DMS79 (cell line): ENCODE results near the gene KRTAP16-1.

Experiments
- DNase-seq: peaks from one replicate; lab custom pipeline; 2025; lab: John Stamatoyannopoulos, UW

Gene KRTAP16-1

DNA sequence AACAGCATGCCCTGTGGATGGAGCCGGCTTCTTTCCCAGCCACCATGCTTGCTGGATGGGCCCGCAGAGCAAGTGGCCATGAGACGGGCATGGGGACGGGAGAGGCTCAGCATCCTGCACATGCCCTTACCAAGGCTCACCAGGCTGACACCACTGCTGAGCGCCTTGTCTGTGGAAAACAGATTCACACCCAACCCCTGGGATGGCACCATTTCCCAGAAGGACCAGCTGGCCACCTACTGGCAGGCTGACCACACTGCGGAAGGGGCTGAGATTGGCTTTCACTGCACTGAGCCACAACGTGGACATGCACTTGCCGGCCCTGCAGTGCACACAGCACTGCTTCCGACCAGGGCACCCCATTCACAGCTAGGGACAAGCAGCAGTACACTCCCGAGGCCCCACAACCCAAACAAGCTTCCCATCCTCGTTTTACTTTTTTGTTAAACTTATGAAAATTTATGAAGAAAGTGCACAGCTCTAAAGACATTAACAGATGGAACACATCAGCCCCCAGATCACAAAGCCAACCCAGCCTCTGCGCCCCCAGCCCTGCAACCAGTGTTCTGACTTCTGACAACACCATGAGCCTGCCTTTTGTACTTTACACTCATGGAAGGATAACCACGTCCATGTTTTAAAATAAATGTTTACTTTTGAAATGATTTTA lies 20.3 kb upstream of the KRTAP16-1 start:
- DNase-seq = no peak

DNA sequence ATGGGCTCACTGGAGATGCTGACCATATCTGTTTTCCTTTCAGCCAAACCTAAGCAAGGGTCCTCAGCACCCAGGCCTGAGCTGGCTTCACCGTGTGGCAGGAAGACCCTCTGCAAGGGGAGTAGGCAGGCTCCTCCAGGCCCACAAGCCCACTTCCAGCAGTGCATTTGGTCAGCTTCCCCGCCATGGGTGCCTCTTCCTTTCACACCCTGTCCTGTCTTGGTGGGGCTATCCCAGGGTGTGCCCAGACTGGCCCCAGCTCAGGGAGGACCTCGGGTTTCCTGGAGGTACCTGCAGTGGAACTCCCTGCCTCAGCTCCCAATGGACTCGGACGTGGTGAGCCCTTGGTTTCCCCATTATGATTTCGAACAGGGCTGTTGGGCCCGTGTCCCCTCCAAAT lies 19.1 kb upstream of the KRTAP16-1 start:
- DNase-seq = no peak

DNA sequence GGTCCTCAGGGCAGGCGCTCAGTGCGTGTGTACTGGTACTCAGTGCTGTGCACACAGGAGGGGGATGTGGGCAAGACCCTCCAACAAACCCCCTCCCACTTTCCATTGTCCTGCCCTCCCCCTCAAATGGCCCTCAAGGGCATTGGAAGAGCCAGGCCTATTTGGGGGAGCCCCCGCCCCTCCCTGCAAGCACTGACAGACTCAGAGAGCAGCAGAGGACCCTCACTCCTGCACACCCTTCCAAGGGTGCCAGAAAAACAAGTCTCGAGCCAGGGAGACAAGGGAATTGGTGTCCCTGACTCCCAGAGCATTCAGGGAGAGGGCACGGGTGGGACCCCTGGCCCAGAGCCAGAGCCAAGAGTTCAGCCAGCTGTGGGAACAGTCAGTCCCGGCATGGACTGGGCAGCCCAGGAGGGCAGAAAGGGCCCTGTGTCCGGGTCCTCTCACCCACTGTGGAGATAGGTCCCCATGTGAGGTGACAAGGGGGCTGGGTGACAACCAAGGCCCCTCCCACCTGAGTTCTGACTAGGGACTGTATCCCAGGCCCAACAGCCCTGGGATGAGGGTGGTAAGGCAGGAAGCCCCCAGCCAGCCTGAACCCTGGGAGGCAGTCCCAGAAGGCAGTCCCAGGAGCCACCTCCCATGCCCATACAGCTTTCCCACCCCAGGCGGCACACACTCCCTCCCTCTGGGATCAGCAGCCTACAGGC lies 18.5 kb upstream of the KRTAP16-1 start:
- DNase-seq = no peak

DNA sequence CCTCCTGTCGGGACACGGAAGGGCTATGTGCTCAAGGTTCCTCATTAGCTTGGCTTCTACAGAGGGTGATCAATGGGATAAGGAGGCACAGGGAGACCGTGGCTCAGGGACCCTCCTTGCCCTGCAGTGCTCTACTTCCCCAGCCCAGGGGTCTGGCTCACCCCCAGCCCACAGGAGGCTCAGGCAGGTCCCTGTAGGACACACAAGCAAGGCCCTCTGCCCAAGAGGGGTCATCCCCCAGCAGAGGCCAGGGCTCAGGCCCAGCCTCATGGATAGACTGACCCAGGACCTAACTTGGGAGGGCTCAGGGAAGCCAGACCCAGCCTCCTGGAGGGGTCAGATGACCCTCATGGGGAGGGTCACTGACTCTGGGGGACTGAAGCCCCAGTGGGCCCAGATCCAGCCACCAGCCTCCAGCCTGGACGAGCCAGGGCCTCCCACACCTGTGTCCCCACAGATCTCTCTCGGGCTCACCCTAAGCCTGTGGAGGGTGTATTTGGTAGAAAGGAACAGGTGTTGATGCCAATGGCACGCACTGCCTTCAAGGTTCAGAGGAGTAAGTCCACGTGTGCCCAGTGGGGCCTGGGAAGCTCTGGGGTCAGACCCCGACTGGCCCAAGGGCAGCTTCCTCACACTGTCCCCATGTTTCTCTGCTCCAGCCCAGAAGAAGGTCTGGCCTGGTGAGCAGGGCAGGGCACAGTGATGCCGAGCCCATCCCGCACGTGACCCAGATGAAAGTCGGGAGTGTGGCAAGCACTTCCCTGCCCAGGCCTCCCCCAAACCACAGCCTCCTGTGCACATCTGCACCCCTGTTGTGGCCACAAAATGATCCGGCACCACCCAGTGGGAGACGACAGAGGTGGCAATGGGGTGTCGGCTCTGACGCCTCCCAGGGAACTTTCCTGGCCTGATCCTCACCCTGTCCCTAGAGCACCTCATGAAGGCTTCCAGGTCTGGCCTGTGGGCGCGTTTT lies 17.4 kb upstream of the KRTAP16-1 start:
- DNase-seq = no peak

DNA sequence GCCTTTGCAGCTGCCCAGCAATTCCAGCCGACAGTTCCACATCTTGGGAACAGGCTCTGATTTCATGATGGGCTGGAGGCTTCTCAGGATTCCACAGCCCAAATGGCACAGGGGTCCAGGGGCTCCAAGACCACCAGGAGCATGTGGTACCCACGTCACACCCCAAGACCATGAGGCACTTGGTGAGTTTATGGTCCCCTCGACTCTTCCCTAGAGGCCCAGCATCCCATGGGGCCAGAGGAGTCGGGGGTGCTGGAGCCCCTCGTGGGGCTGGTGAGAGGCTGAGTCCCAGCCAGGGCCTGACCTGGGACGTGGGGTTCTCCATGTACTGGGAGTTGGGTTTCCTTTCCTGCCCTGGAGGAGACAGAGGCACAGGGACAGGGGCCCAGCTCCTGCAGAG lies 16.5 kb upstream of the KRTAP16-1 start:
- DNase-seq = no peak

DNA sequence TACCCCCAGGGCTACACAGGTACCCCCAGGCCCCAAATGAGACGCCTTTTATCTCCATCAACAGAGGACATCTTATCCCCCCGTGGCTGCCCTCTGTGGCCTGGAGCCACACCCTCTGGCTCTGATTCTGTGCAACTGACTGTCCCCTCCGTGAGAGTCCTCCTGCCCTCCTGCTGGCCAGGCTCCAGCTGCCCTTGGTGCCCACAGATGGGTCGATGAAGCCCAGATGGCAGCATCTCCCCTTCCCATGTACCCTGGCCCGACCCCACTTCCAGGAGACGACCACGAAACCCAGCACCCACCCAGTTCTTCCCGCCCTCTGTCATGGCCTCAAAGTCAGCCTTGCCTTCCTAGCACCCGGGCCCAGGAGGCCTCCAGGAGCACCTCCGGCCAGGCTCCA lies 16.0 kb upstream of the KRTAP16-1 start:
- no peak for DNase-seq

DNA sequence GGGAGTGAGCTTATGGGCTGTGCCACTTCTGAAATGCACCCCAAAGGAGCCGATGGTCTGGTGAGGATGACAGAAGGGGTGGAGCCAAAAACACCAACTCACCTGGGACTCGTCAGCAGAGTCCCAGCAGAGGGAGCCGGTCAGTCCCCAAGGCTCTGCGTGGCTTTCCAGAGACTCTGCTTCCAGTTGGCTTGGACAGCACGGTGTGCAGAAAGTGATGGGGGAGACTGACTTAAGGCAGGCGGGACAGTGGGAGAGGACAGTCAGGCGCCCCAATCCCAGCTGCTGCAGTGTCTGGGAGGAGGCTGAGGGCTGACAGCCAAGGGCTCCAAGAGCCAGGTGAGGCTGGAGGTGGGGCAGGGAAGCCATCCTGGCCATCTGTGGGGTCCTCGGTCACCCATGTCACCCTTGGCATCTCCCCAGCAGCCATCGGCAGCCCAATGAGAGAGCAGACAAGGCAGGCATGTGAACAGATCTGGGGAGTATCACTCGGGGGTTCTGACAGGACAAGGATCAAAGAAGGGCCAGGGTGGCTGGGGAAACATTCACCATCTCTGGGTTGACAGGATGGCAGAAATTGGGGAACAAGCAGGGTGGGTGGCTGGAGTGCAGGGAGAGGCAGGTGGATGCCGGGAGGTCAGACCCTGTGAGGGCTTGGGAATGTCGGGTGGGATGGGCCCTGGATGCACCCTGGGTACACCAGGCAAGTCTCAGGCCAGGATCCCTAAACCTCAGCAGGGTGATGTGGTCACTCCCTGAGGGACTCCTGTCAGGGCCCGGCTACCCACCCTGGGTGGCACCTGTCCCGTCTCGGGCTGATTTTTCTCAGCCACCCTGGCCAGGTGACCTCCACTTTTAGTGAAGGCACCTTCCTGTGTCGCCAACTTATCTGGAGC lies 15.3 kb upstream of the KRTAP16-1 start:
- DNase-seq = no peak

DNA sequence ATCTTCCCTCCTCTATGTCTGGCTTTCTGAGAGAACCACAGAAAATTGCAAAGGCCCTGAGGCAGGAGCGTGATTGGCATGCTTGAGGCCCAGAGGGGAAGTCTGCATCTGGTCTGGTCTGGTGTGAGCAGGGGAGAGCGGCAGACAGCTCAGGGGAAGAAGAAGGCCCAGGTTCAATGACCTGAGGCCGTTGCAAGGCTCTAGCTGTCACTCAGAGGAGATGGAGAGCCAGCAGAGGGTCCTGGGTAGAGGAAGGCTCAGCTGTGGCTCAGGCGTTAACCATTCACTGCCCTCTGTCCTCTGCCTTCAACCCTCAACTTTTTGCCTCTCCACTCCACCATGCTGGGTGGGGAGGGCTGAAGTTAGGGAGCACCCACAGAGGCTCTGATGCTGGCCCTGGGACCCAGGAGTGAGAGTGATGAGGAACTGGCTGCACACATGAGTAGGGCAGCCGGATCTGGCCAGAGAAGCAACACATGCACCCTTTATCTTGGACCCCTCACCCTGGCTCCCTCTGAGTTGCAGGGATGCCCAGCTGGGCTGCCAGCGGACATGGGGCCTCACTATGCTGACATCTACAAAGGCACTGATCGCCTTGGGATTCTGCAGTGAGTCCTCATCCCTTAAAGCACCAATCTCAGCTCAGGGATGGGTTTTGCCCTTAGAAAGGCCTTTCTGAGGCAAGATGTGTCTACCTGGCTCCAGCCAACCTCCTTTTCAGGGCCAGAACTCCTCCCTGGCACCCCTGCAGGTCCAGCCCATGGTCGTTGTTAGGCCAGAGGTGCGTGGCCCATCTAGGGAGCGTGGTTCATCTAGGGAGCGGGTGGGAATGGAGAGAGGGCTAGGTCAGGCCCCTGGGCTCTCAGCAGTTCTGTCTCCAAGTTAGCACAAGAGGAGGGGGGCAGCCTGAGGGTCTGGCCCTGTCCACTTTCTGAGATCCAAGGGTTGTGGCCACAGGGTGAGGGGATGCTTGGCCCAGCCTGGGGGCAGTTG lies 14.1 kb upstream of the KRTAP16-1 start:
- DNase-seq = no peak

DNA sequence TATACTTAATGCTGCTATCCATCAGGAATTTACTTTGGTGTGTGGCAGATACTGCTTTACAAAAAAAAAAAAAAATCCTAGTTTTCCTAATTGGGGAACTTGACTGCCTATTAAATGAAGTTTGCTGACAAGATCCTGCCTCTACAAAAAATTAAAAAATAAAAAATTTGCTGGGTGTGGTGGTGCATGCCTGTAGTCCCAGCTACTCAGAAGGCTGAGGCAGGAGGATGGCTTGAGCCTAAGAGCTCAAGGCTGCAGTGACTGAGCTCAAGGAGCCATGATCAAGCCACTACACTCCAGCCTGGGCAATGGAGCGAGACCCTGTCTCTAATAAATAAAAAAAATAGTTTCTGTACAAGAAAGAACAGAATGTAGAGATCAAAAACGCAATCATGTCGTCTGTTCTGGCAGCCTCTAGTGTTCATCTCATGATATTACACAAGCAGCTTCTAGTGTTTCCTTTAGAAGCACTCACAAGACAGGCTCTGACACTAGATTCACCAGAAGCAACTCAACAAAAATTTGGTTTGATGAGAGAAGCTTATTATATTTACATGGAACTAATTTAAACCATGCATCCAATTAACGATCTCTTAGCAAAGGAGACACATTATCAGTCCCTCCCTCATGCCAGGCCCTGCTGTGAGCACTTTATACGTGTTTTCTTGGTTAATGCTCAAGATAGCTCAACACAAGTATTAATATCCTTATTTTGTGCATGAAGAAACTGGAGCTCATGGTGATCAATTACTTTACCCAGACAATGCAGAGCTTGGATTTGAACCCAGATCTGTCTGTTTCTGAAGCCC lies 13.2 kb upstream of the KRTAP16-1 start:
- no peak for DNase-seq

DNA sequence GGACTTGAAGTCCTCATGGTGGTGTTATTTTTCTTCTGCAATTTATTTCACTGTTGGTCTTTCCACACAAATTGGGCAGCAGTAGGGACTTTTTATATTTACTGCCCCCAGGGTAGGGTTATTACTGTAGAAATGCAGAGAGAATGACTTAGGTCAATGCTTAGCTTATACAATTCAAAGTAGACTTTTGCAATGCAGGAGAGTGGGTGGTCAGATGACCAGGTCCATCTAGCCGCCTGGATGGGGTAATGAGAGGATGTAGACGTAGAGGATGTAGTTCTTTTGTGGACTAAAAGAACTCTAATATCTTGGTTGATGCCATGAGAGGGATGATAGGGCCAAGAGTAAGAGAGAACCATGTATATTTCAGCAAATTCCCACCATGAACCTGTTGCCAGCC lies 9.1 kb upstream of the KRTAP16-1 start:
- DNase-seq = no peak

DNA sequence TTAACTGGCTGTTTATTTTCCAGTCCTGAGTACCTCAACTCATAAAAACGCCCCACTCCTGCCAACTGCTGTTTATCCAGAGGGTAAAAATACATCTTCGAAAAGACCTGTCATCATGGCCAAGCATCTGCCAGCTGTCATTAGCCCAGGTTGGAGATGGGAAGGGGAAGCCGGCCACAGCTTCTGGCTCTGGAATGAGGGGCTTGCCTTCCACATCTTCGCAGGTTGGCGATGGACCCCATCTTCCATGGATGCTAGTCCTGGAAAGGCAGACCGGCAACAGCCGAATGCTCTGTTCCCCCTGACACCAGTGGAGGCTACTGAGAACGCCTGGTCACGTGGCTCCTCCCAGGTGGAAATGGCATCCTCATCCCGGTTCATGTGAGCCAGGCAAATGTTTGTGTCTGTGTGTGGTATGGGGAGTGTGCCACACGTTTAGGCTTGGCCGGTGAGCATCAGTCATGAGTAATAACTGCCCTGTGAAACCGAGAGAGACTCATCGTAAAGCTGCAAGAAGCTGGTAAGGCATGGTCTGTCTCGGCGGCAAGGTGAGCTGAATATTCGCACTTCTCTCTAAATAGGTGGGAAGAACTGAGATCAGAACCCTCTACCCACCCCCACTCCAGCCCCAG lies 6.8 kb upstream of the KRTAP16-1 start:
- no peak for DNase-seq

DNA sequence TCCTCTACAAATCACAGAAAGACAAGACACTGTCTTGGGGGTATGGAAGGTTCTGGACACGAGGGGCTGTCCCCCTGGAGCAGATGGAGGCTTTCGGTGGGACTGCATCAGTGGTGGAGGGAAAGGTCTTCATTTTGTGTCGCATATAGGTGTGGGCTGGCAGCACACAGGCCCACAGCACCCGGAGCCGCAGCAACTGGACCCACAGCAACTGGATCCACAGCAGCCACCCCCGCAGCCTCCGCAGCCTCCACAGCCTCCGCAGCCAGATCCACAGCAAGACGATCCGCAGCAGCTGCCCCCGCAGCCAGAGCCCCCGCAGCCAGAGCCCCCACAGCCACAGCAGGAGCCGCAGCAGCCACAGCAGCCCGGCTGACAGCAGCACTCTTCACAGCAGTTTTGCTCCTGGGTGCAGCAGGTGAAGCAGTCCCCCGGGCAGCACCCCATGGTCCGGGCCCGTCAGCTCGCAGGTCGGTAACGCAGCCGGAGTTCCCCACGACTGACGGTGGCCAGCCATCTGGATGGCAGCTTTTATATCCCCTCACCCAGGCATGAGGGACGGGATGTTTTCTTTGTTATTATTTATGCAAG lies 6.2 kb upstream of the KRTAP16-1 start, which contains the start of gene KRTAP17-1:
TSS of gene KRTAP17-1 (minus strand) at position 507 of the 591 bp plus-strand sequence. CDS start at position 447, 60 bp downstream.
- no peak for DNase-seq

DNA sequence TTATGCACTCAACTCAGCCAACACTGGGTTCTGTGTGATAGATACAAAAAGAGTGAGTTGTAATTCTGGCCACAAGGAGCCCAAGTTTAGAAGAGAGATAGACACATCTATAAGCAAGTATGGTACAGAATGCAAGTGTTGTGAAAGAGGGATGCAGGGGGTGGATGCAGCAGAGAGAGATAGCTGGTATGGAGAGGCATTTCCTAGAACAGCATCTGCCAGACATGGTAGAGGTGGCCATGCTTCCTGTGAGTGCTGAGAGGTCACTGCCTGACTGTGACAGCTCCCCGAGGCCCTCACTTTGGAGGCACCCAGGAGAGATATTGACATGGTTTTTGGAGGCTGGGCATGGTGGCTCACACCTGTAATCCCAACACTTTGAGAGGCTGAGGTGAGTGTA lies 2.0 kb upstream of the KRTAP16-1 start:
- no peak for DNase-seq

DNA sequence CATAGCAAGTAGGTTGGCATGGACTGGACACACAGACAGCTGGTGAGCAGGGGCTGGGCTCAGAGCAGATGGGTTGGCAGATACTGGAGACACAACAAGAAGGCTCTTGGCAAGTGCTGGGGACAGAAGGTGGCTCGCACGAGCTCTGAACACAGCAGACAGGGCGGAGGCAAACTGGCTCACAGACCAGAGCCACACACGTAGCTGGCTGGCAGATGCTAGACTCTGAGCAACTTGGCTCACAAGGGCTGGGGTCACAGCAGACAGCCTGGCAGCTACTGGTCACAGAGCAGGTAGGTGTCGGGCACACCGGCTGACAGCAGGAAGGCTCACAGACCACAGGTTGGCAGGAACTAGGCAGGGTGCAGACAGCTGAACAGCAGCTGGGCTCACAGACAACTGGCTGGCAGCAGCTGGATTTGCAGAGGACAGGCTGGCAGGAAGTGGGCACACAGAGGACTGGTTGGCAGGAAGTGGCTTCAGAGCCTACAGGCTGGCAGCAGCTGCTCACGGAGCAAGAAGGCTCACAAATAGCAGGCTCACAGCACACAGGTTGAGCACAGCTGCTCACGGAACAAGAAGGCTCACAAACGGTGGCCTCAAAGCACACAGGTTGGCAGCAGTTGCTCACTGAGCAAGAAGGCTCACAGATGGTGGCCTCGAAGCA lies 725 bp downstream of the KRTAP16-1 start:
- no peak for DNase-seq

DNA sequence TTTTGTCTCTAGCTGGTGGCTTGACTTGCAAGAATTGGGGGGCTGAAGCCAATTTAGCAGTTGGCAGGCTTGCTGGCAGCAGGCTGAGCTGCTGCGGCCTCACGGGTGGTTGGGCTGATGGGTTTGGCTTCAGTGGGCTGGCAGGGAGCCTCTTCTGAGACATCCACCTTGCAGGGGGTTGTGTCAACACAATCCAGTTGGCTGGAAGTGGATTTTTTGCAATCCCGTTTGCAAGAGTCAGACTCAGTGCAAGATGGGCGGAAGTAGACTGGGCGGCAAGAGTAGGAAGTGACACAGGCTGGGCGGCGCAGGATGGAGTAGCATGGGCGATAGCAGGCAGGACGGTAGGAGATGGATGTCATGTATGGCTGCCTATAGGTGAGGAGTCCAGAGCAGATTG lies 1.5 kb downstream of the KRTAP16-1 start:
- no peak for DNase-seq

DNA sequence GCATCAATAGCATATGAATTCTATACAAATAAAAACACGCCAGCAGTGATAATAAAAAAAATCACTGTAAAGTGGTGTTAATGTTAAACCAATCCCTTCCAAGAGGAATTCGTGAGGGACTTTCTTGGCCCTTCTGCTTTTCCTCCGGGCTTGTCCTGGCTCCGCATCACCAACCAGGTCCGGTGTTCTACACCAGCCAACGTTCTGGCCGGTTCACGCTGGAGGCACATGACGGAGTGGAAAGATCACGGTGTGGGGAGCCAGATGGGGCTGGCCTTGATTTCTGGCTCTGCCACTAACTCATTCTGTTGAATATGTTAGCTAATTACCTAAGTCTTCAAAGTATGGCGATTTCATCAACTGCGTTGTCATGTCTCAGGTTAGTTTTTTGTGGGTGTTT lies 5.0 kb downstream of the KRTAP16-1 start:
- DNase-seq = no peak

DNA sequence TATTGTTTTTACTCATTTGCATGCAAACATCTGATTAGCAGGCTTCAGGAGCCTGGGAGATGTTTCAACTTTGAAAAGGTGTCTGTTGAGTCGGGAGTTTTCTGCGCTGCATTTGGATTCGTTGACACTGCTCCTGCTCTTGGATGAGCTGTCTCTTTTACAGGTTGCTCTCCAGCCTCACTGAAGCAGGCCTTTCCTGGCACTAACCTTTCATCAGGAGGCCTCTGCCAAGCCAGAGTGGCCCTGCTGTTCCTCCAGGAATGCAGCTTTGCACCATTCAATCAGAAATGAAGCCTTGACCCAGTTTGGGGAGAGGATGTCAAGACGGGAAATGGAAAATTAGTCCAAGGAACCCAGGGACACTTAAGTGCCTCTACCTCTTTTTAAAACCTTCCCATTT lies 6.1 kb downstream of the KRTAP16-1 start:
- DNase-seq = no peak
